ENCODE measurements around the gene SLFN12L. TPM values are rescaled to one million over a fixed set of nuclear protein-coding genes. Genes with fewer than 3 reads are reported as not detected.
"Not testable (repeated sequence)": the region's sequence is repeated elsewhere in the genome, so short reads cannot be mapped to it uniquely, and the experiment has no call there.

The SLFN12L gene
- total RNA-seq, 4 donors from 2014 or later = 1.2 to 2.0 (median 1.4) TPM

- DNase-seq (ENCODE audit: low spot score in 2 of 2) = no peak
- Histone ChIP-seq H3K9me3 (no peaks in the 10 kb centered on the region), H3K4me3 (no peak overlapping the region), H3K4me1 (peaks cover 0 to 39% (median 13%) of the 10 kb centered on the region in 4 donors), H3K36me3 (no peaks in the 10 kb centered on the region), H3K27ac (peak overlapping the region in 2 of 4 donors; percentile 47 to 49), H3K27me3 (no peaks in the 10 kb centered on the region)
- WGBS, 2 donors = 40 to 46% methylated on average over 5 of the region's 5 CpGs
- TF ChIP-seq CTCF (IDR thresholded peaks at IDR 0.05) = peak in 1 of 5 experiments; percentile 2
- TF ChIP-seq POLR2A (IDR thresholded peaks at IDR 0.05) = no peak
- TF ChIP-seq EP300 (IDR thresholded peaks at IDR 0.05) = no peak
These were observed 2.2 kb upstream of the SLFN12L start for GRCh38 chr17:35539659-35540026.

- H3K9me3 ChIP-seq = no peaks in the 10 kb centered on the region
- TF ChIP-seq CTCF (IDR thresholded peaks at IDR 0.05) (no peak), POLR2A (IDR thresholded peaks at IDR 0.05) (no peak), EP300 (IDR thresholded peaks at IDR 0.05) (no peak)
- peaks cover 0 to 39% (median 13%) of the 10 kb centered on the region in 4 donors for H3K4me1 ChIP-seq
- DNase-seq (ENCODE audit: low spot score in 2 of 2) = no peak
- 78 to 79% methylated on average over 13 of the region's 13 CpGs for WGBS, 2 donors
- peak overlapping the region in 3 of 4 donors; percentile 46 to 76 (median 55) for H3K27ac ChIP-seq
- no peaks in the 10 kb centered on the region for H3K36me3 ChIP-seq
- H3K4me3 ChIP-seq = peak overlapping the region in 1 of 4 donors; percentile 6
- no peaks in the 10 kb centered on the region for H3K27me3 ChIP-seq
These were observed 760 bp downstream of the SLFN12L start for GRCh38 chr17:35536664-35537171.

- WGBS, 2 donors = 91 to 93% methylated on average over 9 of the region's 9 CpGs
- not testable (repeated sequence) for H3K36me3 ChIP-seq; H3K4me3 ChIP-seq; H3K9me3 ChIP-seq; H3K27me3 ChIP-seq; DNase-seq (ENCODE audit: low spot score in 2 of 2)
- Histone ChIP-seq H3K4me1 (peaks cover 0 to 34% (median 12%) of the 10 kb centered on the region in 4 donors), H3K27ac (peak overlapping the region in 2 of 4 donors; percentile 13 to 17)
These were observed 2.1 kb downstream of the SLFN12L start for GRCh38 chr17:35535406-35535805.

GRCh38 chr17:35534576-35535093 lies 2.8 kb downstream of the SLFN12L start:
- Histone ChIP-seq H3K4me3 (no peak overlapping the region), H3K36me3 (no peaks in the 10 kb centered on the region), H3K9me3 (no peaks in the 10 kb centered on the region), H3K27ac (no peak overlapping the region), H3K4me1 (peaks cover 0 to 26% (median 8%) of the 10 kb centered on the region in 4 donors), H3K27me3 (no peaks in the 10 kb centered on the region)
- no peak for DNase-seq (ENCODE audit: low spot score in 2 of 2)
- WGBS, 2 donors = 68 to 90% methylated on average over 3 of the region's 3 CpGs
- no peak for TF ChIP-seq CTCF (IDR thresholded peaks at IDR 0.05)
- no peak for TF ChIP-seq POLR2A (IDR thresholded peaks at IDR 0.05)
- no peak for TF ChIP-seq EP300 (IDR thresholded peaks at IDR 0.05)

- DNase-seq (ENCODE audit: low spot score in 2 of 2) = no peak
- no peaks in the 10 kb centered on the region for H3K9me3 ChIP-seq
- H3K4me1 ChIP-seq = no peaks in the 10 kb centered on the region
- H3K4me3 ChIP-seq = no peak overlapping the region
- WGBS, 2 donors = 68 to 70% methylated on average over 1 of the region's 1 CpG
- H3K27ac ChIP-seq = no peak overlapping the region
- H3K36me3 ChIP-seq = no peaks in the 10 kb centered on the region
- no peaks in the 10 kb centered on the region for H3K27me3 ChIP-seq
- TF ChIP-seq CTCF (IDR thresholded peaks at IDR 0.05) (no peak), POLR2A (IDR thresholded peaks at IDR 0.05) (no peak), EP300 (IDR thresholded peaks at IDR 0.05) (no peak)
These were observed 6.3 kb downstream of the SLFN12L start for GRCh38 chr17:35531160-35531559.

Data from tibial nerve (tissue), 4 donors.